ENCODE results near the gene RAPGEF1.
"Not testable (repeated sequence)": the region's sequence is repeated elsewhere in the genome, so short reads cannot be mapped to it uniquely, and the experiment has no call there.

The RAPGEF1 gene

GRCh38 chr9:131668439-131669268 is 71.2 kb downstream of the RAPGEF1 start:
- peak; percentile 82 for DNase-seq (ENCODE audit: low spot score)

DNA sequence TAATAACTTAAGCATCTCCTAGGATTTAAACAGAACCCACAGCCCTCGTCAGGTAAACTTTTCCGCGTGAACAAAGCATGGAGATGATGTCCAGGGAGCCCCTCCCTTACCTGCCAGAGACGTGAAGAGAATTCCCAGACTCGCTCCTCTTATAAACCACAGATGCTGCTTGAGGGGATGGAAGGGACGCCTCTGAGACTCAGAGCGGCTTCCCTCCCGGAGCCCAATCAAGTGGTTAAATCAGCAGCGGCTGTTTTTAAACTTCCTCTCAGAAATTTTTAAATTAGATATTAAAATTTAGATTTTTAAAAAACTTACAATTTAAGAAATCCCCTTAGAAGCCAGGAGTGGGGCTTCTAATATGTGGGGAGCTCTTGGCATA is 71.8 kb downstream of the RAPGEF1 start:
- no peak for DNase-seq (ENCODE audit: low spot score)

GRCh38 chr9:131667576-131667975 is 72.3 kb downstream of the RAPGEF1 start:
- peak; percentile 82 for DNase-seq (ENCODE audit: low spot score)

- peak; percentile 48 for DNase-seq (ENCODE audit: low spot score)
These were observed 73.1 kb downstream of the RAPGEF1 start for GRCh38 chr9:131666774-131667173.

- DNase-seq (ENCODE audit: low spot score), result no peak
These were observed 73.8 kb downstream of the RAPGEF1 start for GRCh38 chr9:131666029-131666428.

DNA sequence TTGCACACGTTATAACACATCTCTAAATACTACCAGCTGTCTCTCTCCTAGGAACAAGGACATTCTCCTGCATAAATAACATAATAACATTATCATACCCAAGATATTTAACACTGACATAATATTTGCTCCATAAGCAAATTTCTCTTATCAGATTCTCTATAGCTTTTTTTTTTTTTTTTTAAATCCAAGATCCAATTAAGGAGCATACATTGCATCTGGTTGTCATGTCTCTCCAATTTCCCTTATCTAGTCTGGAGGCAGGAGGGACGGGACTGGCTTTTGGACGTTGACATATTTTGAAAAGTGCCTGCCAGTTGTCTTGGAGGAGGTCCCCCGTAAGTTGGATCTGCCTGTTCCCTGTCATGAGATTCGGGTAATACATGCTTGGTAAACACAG is 76.6 kb downstream of the RAPGEF1 start:
- DNase-seq (ENCODE audit: low spot score), result no peak

DNA sequence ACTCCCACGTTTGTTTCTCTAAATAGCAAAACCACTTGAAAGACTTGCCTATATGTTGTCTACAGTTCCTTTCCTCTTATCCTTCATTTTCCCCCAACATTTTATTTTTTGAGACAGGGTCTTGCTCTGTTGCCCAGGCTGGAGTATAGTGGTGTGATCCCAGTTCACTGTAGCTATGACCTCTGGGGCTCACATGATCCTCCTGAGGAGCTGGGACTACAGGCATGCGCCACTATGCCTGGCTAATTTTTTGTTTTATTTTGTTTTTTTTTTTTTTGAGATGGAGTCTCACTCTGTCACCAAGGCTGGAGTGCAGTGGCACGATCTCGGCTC is 77.6 kb downstream of the RAPGEF1 start:
- DNase-seq (ENCODE audit: low spot score), result not testable (repeated sequence)

- DNase-seq (ENCODE audit: low spot score), result peak; percentile 74
These were observed 78.1 kb downstream of the RAPGEF1 start for GRCh38 chr9:131661568-131662288.

GRCh38 chr9:131660466-131661405 is 79.1 kb downstream of the RAPGEF1 start:
- no peak for DNase-seq (ENCODE audit: low spot score)

GRCh38 chr9:131658377-131659129 is 81.3 kb downstream of the RAPGEF1 start:
- peak; percentile 64 for DNase-seq (ENCODE audit: low spot score)

- no peak for DNase-seq (ENCODE audit: low spot score)
These were observed 81.9 kb downstream of the RAPGEF1 start for GRCh38 chr9:131657940-131658339.

DNA sequence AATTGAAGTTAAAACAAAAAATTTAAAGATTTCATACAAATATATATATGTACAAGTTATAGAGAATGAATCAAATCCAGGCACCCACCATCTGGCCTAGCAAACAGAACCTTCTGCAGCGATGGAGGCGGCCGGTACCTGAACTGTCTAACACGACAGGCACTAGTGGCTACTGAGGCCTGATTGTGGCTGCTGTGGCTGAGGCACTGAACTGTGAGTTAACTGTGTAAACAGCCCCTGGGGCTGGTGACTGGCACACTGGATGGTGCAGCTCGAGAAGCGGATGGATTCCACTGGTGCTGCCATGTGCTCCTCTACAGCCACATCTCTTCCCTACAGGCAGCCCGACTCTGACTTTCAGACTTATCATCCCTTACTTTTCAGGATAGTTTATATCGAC is 82.4 kb downstream of the RAPGEF1 start:
- DNase-seq (ENCODE audit: low spot score), result no peak

DNA sequence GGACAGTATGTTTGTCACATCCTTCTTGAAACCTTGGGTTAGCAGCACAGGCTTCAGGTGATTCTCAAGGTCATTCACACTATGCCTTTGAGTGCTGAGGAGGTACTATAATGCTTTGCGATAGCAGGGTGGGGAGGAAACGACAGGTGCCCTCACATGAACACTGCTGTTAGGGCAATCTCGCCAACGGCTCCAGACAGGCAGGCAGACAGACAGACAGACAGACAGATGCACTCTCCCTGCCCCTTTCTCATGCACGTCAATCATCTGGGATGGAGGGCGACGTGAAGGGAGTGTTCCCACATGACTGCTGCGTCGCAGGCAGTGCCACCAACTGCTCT is 82.9 kb downstream of the RAPGEF1 start:
- DNase-seq (ENCODE audit: low spot score), result peak; percentile 43

DNA sequence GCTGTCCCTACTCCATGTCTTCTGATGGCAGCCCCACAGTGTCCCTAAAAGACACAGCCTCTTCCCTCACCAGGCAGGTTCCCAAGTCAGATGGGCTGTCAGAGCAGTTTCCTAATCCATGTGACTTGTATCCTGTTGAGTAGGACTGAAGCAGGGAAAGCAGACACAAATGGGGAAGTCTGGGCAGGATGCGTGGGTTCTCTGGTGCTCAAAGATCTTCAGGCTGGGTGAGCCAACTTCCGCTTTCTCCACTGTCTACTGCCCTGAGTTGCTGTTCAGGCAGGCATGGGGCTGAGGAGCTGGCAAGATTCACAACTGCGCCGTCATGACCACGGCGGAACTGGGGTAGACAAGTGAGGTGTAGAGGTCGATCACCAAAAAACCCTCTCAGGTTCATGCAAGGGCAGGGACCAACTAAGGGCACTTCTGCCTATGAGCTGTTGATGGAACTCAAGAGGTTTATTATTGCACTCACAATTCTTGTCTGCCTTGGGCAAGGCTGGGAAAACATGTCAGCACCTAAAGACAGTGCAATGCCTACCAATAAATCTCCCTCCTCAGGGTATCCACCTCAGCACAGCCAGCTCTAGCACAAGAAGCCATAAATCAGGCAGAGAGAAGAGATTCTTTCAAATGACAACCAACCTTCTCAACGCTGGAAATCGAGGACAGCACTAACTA is 83.4 kb downstream of the RAPGEF1 start:
- DNase-seq (ENCODE audit: low spot score), result peak; percentile 80

DNA sequence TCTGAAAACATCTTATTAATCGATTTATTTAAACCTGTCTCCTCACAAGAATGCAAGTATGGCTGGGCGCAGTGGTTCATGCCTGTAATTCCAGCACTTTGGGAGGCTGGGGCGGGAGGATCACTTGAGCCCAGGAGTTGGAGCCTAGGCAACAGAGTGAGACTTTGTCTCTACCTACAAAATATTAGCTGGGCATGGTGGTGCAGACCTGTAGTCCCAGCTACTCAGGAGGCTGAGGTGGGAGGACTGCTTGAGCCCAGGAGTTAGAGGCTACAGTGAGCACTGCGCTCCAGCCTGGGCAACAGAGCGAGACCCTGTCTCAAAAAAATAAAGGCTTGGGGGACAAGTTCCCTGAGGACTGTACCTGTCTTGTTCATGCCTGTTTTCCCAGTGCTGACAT is 85.5 kb downstream of the RAPGEF1 start:
- DNase-seq (ENCODE audit: low spot score), result not testable (repeated sequence)

DNA sequence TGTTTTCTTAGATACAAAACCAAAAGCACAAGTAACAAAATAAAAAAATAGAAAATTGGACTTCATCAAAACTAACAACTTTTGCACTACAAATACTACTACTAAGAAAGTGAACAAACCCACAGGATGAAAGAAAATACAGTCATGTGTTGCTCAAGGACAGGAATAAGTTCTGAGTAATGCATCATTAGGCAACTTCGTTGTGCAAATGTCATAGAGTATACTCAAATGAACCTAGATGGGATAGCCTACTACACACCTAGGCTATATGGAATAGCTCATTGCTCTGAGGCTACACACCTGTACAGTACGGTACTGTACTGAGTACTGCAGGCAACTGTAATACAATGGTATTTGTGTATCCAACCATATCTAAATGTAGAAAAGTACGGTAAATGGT is 88.3 kb downstream of the RAPGEF1 start:
- peak; percentile 44 for DNase-seq (ENCODE audit: low spot score)

DNA sequence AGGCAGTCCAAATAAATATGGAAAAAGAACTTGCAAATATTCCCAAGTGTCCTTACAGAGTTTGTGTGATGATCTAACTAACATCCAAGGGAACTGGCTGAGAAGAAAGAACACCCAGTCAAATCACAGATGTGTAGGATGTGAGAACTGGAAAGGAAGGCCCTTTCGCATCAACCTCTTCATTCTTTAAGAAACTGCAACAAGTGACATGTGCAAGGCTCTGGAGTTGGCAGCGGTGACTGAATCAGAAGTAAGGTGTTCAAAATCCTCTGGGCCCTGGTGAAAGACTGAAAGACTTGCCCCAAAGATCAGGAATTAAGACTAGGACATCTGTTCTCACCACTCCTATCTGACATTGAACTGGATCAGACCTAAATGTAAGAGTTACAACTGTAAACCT is 88.7 kb downstream of the RAPGEF1 start:
- DNase-seq (ENCODE audit: low spot score), result no peak

GRCh38 chr9:131650254-131650653 is 89.6 kb downstream of the RAPGEF1 start:
- no peak for DNase-seq (ENCODE audit: low spot score)

DNA sequence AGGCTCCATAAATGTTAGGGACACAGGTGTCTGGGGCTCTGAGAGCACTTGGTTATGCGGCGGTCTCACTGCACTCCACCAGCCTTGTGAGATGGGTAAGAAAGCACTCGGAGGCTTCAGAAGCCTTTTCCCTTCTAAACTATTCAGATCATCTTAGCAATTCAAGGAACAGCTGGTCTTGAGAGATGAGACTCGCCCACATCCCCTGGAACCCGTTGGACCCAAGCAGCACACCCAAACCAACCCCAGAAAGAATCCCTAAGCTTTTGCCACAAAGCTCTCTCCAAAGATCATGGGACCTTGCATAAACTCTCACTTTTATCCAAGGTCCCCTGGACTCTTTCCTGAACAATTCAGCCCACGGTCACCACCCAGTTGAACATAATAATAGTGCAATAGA is 90.2 kb downstream of the RAPGEF1 start:
- DNase-seq (ENCODE audit: low spot score), result no peak

GRCh38 chr9:131645078-131645776 is 94.6 kb downstream of the RAPGEF1 start:
- peak; percentile 39 for DNase-seq (ENCODE audit: low spot score)

Data from CD4-positive, alpha-beta T cell treated with Interleukin-2 at 100 ng/mL for 4 hours (primary cell).